HFFc6 (cell line): Measurements from ENCODE around the gene ATE1. TPM values are rescaled to one million over a fixed set of nuclear protein-coding genes. Genes with fewer than 3 reads are reported as not detected.

Experiments
- DNase-seq: peaks from one replicate; pipeline ENCODE4 v3.0.0-alpha.2; 2018
- H3K27ac Mint-ChIP-seq: 2 replicates; pipeline ENCODE4 v1.8.0; 2020; ENCODE audit warnings: mild to moderate bottlenecking, mixed read lengths
- H3K27me3 Mint-ChIP-seq: 2 replicates; pipeline ENCODE4 v1.8.0; 2021; ENCODE audit warnings: mild to moderate bottlenecking, moderate library complexity, mixed read lengths; ENCODE audit not compliant: insufficient read depth
- H3K36me3 Mint-ChIP-seq: 2 replicates; pipeline ENCODE4 v1.8.0; 2021; ENCODE audit warnings: low read depth, mixed read lengths
- H3K4me1 Mint-ChIP-seq: 2 replicates; pipeline ENCODE4 v1.8.0; 2020; ENCODE audit warnings: low read depth, mixed read lengths
- H3K4me3 Mint-ChIP-seq: 2 replicates; pipeline ENCODE4 v1.8.0; 2020; ENCODE audit warnings: mild to moderate bottlenecking, moderate library complexity, mixed read lengths
- H3K9me3 Mint-ChIP-seq: 2 replicates; pipeline ENCODE4 v1.8.0; 2020; ENCODE audit warnings: mild to moderate bottlenecking, mixed read lengths
- CTCF ChIP-seq: fragments of 200-600 bp; sonication (generic); IDR thresholded peaks from 2 replicates; pipeline ENCODE4 v1.5.0; 2021; ENCODE audit warnings: antibody characterized with exemption, mild to moderate bottlenecking
- total RNA-seq, 6 experiments: library from RNA; stranded (reverse); fragmentation: NEBNext Ultra II Directional; extraction: Animal tissue kit (Norgen Biotek cat#: 25700); gene quantifications; 2 replicates in 1 of 6; 3 replicates in 5 of 6; pipeline ENCODE4 v1.2.3, GENCODE V29; 2021

ATE1 gene
- total RNA-seq, 6 experiments from 2014 or later, result 19.4 to 25.2 (median 21.0) TPM

GRCh38 chr10:121819049-121819448 lies 108.8 kb downstream of the ATE1 start:
- no peak overlapping the region for H3K27ac Mint-ChIP-seq
- no peaks in the 10 kb centered on the region for H3K36me3 Mint-ChIP-seq
- no peak for DNase-seq
- H3K27me3 Mint-ChIP-seq, result no peaks in the 10 kb centered on the region
- no peaks in the 10 kb centered on the region for H3K9me3 Mint-ChIP-seq
- no peak overlapping the region for H3K4me3 Mint-ChIP-seq
- TF ChIP-seq CTCF, result no peak
- H3K4me1 Mint-ChIP-seq, result peaks cover 5% of the 10 kb centered on the region; the same call in 1 of the 2 replicates

GRCh38 chr10:121818599-121818998 lies 109.2 kb downstream of the ATE1 start:
- Mint-ChIP-seq H3K4me1 (peaks cover under 1% of the 10 kb centered on the region; the same call in 1 of the 2 replicates), H3K36me3 (no peaks in the 10 kb centered on the region), H3K27ac (no peak overlapping the region), H3K9me3 (no peaks in the 10 kb centered on the region), H3K4me3 (no peak overlapping the region), H3K27me3 (no peaks in the 10 kb centered on the region)
- TF ChIP-seq CTCF, result no peak
- DNase-seq, result no peak

DNA sequence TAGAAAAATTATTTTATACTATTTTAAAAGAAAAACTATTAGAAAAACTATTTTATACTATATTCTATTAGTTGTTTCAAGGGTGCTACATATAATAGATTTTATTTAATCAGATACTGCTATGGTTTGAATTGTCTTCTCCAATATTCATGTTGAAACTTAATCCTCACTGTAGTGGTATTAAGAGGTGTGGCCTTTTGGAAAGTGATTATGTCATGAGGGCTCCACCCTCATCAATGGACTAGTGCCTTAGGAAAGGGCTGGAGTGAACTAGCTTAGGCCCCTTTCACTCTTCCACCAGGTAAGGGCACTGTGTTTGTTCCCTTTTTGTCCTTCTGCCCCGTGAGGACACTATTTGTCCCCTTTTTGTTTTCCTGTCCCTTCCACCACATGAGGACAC lies 111.6 kb downstream of the ATE1 start:
- DNase-seq, result no peak
- Mint-ChIP-seq H3K27ac (no peak overlapping the region), H3K27me3 (no peaks in the 10 kb centered on the region), H3K36me3 (no peaks in the 10 kb centered on the region), H3K4me3 (no peak overlapping the region), H3K4me1 (no peaks in the 10 kb centered on the region), H3K9me3 (no peaks in the 10 kb centered on the region)
- no peak for TF ChIP-seq CTCF

DNA sequence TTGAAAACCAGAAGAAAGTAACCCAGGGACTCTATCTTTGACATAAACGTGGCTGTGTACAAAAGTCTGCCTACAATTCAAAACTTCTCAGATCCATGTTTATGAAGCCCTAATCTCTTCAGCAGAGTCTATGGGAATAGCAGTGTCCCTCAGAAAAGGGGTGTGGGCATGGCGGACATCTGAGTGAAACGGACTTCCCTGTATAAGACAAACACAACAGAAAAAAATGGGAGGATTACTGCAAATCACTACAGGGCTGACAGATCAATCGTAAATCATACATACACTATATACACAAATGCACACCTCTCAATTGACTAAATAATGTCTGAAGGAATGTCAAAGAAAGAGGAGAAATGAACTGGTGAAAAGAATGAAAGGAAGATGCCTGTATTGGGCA lies 114.0 kb downstream of the ATE1 start:
- DNase-seq, result no peak
- Mint-ChIP-seq H3K4me1 (no peaks in the 10 kb centered on the region), H3K4me3 (no peak overlapping the region), H3K9me3 (no peaks in the 10 kb centered on the region), H3K27ac (no peak overlapping the region), H3K27me3 (no peaks in the 10 kb centered on the region), H3K36me3 (no peaks in the 10 kb centered on the region)
- no peak for TF ChIP-seq CTCF

- Mint-ChIP-seq H3K4me3 (no peak overlapping the region), H3K27ac (no peak overlapping the region)
- TF ChIP-seq CTCF, result no peak
These were observed 114.5 kb downstream of the ATE1 start for GRCh38 chr10:121813211-121813815.

More at GRCh38 chr10:121813211-121813815, 114.5 kb downstream of the ATE1 start:
- DNase-seq, result no peak
- no peaks in the 10 kb centered on the region for H3K27me3 Mint-ChIP-seq
- H3K4me1 Mint-ChIP-seq, result no peaks in the 10 kb centered on the region
- H3K9me3 Mint-ChIP-seq, result no peaks in the 10 kb centered on the region
- H3K36me3 Mint-ChIP-seq, result no peaks in the 10 kb centered on the region
